Activated naive CD8-positive, alpha-beta T cell treated with anti-CD3 and anti-CD28 coated beads, Interleukin-2, amount 50 U/mL, for 24 hours (primary cell): Measurements from ENCODE around the gene CFTR.

Source experiments
- ATAC-seq: fragments of 150-1000 bp; cut with Tn5 transposase; one replicate; pipeline ENCODE4 v1.10.0; 2021
- DNase-seq: peaks from one replicate; pipeline ENCODE4 v3.0.0; 2021
- H3K27ac Mint-ChIP-seq: one replicate; pipeline ENCODE4 v1.8.0; 2021; ENCODE audit warnings: mild to moderate bottlenecking, mixed read lengths
- H3K27me3 Mint-ChIP-seq: one replicate; pipeline ENCODE4 v1.8.0; 2021; ENCODE audit warnings: mixed read lengths
- H3K36me3 Mint-ChIP-seq: one replicate; pipeline ENCODE4 v1.8.0; 2021; ENCODE audit warnings: low read depth, mixed read lengths
- H3K4me1 Mint-ChIP-seq: one replicate; pipeline ENCODE4 v1.8.0; 2021; ENCODE audit warnings: mixed read lengths
- H3K4me3 Mint-ChIP-seq: one replicate; pipeline ENCODE4 v1.8.0; 2021; ENCODE audit warnings: mild to moderate bottlenecking, moderate library complexity, mixed read lengths
- H3K9me3 Mint-ChIP-seq: one replicate; pipeline ENCODE4 v1.8.0; 2021; ENCODE audit warnings: mixed read lengths

Gene CFTR

GRCh38 chr7:117666689-117667088, 186.9 kb downstream of the CFTR start:
- no peaks in the 10 kb centered on the region for H3K4me1 Mint-ChIP-seq
- ATAC-seq = no peak
- no peaks in the 10 kb centered on the region for H3K27me3 Mint-ChIP-seq
- no peaks in the 10 kb centered on the region for H3K9me3 Mint-ChIP-seq
- no peak overlapping the region for H3K4me3 Mint-ChIP-seq
- no peaks in the 10 kb centered on the region for H3K36me3 Mint-ChIP-seq
- DNase-seq = no peak
- no peak overlapping the region for H3K27ac Mint-ChIP-seq

DNA sequence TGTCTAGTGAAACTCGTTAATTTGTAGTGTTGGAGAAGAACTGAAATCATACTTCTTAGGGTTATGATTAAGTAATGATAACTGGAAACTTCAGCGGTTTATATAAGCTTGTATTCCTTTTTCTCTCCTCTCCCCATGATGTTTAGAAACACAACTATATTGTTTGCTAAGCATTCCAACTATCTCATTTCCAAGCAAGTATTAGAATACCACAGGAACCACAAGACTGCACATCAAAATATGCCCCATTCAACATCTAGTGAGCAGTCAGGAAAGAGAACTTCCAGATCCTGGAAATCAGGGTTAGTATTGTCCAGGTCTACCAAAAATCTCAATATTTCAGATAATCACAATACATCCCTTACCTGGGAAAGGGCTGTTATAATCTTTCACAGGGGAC, 187.6 kb downstream of the CFTR start:
- ATAC-seq (no peak), DNase-seq (no peak)
- Mint-ChIP-seq H3K27ac (no peak overlapping the region), H3K27me3 (no peaks in the 10 kb centered on the region), H3K4me3 (no peak overlapping the region), H3K9me3 (no peaks in the 10 kb centered on the region), H3K36me3 (no peaks in the 10 kb centered on the region), H3K4me1 (no peaks in the 10 kb centered on the region)

DNA sequence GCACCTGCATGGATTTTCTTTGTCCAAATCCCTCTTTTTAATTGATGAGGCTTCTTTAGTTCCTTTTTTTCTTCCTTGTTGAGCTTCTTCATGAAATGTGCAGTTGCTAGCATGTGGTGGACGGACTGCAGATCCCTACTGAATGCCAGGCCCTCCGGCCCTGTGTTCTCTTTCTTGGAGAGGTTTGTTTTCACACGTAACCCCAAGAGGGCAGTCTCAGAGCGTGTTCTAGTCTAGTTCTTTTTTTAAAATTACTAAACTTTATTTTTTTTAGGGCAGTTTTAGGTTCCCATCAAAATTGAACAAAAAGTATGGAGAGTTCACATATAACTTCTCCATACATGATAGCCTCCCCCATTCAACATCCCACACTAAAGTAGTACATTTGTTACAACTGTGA, 190.0 kb downstream of the CFTR start:
- ATAC-seq (no peak), DNase-seq (no peak)
- no peak overlapping the region for H3K4me3 Mint-ChIP-seq
- no peaks in the 10 kb centered on the region for H3K4me1 Mint-ChIP-seq
- H3K27me3 Mint-ChIP-seq = peaks cover 2% of the 10 kb centered on the region
- no peaks in the 10 kb centered on the region for H3K36me3 Mint-ChIP-seq
- no peak overlapping the region for H3K27ac Mint-ChIP-seq
- H3K9me3 Mint-ChIP-seq = no peaks in the 10 kb centered on the region

DNA sequence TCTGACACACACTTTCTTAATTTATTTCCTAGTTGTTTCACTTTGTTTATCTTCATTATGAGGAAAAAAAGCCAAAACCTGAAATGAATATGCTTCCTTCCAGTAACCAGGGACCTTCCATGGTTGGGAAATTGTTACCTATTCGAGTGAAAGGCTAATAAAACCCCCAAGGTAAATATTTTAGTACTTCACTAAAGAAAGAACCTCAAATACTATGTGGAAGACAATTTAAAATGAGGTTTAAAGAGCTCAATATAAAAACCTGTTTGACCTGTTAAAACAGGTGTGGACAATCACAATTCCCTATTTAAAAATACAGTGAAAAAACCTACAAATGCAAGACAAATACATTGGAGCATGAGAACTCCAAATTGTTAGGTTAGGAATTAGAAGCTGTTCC, 192.6 kb downstream of the CFTR start:
- no peaks in the 10 kb centered on the region for H3K36me3 Mint-ChIP-seq
- no peaks in the 10 kb centered on the region for H3K4me1 Mint-ChIP-seq
- no peak for ATAC-seq
- peaks cover 2% of the 10 kb centered on the region for H3K27me3 Mint-ChIP-seq
- no peak overlapping the region for H3K27ac Mint-ChIP-seq
- no peak overlapping the region for H3K4me3 Mint-ChIP-seq
- H3K9me3 Mint-ChIP-seq = no peaks in the 10 kb centered on the region
- no peak for DNase-seq

DNA sequence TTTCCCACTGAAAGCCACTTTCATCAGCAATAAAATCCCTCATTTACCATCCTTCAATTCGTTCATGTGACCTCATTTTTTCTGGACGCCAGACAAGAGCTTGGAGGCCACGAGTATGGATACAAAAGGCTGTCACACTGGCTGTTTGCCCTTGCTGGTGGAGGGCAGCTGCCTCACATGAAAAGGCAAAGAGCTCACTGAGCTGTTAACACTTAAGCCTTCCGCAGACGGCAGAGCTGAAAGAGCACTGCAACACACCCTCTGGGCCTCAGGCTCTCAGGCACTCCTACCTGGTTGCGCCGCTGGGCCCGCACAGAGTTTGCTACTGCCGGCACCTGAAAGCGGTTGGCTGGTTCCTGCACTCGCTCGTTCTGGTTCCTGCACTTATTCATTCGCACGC, 193.5 kb downstream of the CFTR start:
- H3K4me3 Mint-ChIP-seq = no peak overlapping the region
- no peaks in the 10 kb centered on the region for H3K4me1 Mint-ChIP-seq
- no peaks in the 10 kb centered on the region for H3K9me3 Mint-ChIP-seq
- ATAC-seq (no peak), DNase-seq (no peak)
- H3K36me3 Mint-ChIP-seq = no peaks in the 10 kb centered on the region
- H3K27ac Mint-ChIP-seq = no peak overlapping the region
- H3K27me3 Mint-ChIP-seq = peaks cover 2% of the 10 kb centered on the region

DNA sequence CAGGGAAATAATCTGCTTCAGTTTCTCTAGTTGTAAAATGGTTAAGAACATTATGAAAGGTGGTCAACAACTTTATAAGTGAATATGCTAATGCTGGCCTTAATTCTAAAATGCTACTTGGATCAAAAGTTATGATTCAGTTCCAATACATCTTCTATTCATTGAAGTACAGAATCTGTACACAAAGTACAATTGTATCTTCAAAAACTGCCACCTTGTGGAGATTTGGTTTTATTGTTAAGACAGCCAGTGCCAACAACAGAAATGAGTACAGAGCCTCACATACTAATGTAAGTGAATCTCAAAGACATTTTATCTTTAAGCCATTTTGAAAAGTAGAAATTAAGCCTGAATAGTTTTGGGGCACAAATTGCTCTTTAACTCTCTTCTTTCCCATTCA, 194.0 kb downstream of the CFTR start:
- no peak overlapping the region for H3K27ac Mint-ChIP-seq

GRCh38 chr7:117674617-117675016, 194.8 kb downstream of the CFTR start:
- no peak for ATAC-seq
- Mint-ChIP-seq H3K4me3 (no peak overlapping the region), H3K9me3 (no peaks in the 10 kb centered on the region), H3K36me3 (no peaks in the 10 kb centered on the region), H3K4me1 (no peaks in the 10 kb centered on the region), H3K27ac (no peak overlapping the region), H3K27me3 (peaks cover 2% of the 10 kb centered on the region)
- DNase-seq = no peak

More for the DNA sequence above, 194.0 kb downstream of the CFTR start:
- no peak for DNase-seq
- Mint-ChIP-seq H3K4me3 (no peak overlapping the region), H3K36me3 (no peaks in the 10 kb centered on the region), H3K27me3 (peaks cover 2% of the 10 kb centered on the region), H3K4me1 (no peaks in the 10 kb centered on the region), H3K9me3 (no peaks in the 10 kb centered on the region)
- no peak for ATAC-seq

DNA sequence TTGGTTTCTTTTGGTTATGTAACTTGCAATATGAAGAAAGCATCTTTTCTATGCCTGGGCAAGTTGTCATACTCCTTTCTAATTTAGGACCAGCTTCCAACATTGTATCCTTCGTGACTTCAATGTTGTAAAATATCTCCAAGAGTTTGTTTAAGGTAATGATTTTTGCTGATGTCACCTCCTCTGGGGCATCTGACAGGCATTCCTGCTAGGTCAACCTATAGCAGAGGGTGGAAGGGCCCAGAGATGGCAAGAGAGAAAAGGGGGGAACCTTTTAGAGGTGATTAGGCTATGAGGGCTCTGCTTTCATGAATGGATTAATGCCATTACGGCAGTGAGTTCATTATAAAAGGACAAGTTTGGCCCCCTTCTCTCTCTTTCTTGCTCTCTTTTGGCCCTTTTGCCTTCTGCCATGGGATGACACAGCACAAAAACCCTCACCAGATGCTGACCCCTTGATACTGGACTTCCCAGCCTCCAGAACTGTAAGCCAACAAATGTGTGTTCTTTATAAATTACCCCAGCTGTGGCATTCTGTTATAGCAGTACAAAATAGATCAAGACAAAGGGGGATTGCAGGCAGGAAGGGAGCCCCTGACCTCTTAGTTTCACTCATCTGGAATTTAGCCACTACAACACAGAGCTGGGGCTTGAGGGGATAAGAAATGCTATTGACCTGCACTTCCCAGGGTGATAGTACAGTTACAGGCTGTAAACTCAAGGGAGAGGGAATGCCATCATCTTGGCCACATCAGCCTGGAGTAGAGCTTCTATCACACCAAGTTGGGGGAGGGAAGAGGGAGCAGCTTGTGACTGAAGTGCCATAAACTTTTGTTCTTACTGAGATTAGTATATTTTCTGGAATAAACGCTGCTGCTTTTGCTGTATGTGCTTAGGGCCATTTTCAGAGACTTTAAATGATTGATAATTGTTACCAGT, 195.9 kb downstream of the CFTR start:
- no peak for ATAC-seq
- Mint-ChIP-seq H3K27ac (no peak overlapping the region), H3K4me3 (no peak overlapping the region), H3K27me3 (peaks cover 2% of the 10 kb centered on the region), H3K36me3 (no peaks in the 10 kb centered on the region), H3K9me3 (no peaks in the 10 kb centered on the region), H3K4me1 (no peaks in the 10 kb centered on the region)
- no peak for DNase-seq

- Mint-ChIP-seq H3K27ac (no peak overlapping the region), H3K9me3 (no peaks in the 10 kb centered on the region), H3K36me3 (no peaks in the 10 kb centered on the region), H3K27me3 (no peaks in the 10 kb centered on the region), H3K4me3 (no peak overlapping the region), H3K4me1 (no peaks in the 10 kb centered on the region)
- ATAC-seq = no peak
- DNase-seq = no peak
Observed at GRCh38 chr7:117679120-117679519, 199.3 kb downstream of the CFTR start.

GRCh38 chr7:117682681-117683385, 203.0 kb downstream of the CFTR start:
- ATAC-seq (no peak), DNase-seq (no peak)
- Mint-ChIP-seq H3K9me3 (no peaks in the 10 kb centered on the region), H3K4me1 (no peaks in the 10 kb centered on the region), H3K36me3 (no peaks in the 10 kb centered on the region), H3K4me3 (no peak overlapping the region), H3K27me3 (no peaks in the 10 kb centered on the region), H3K27ac (no peak overlapping the region)

DNA sequence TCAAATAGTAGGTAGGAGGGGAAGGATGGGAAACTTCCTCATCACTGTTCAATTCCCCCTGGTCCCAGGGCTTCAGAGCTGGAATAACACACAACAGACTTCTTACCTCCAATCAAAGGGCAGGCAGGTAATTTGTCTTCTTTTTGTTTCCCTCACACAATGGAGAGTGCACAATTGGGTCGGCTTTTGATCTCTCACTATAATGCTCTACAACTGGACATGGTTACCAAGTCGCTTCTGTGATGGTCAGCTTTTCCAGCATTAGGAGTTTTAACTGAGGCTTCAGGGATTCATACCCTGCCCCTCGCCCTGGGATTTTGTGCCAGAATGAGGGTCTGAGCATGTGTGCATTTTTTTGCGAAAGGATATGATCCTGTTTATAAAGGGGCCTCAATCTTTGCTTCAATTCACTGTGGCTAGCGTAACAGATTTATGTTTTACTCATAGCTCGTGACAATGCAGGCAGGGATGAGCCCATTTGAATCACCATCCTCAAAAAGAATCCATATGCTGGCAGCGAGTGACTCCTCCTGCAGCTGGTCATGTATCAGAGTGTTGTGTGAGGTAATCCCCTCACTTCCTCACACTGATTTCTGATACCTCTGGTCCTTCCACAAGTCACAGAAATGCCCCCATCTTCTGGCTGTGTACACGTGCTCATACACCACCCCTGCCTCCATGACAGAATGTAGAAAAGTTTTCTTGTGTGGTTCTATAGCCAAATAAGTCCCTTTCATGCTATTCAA, 203.8 kb downstream of the CFTR start:
- Mint-ChIP-seq H3K36me3 (no peaks in the 10 kb centered on the region), H3K9me3 (no peaks in the 10 kb centered on the region), H3K4me1 (no peaks in the 10 kb centered on the region), H3K27ac (no peak overlapping the region), H3K27me3 (no peaks in the 10 kb centered on the region), H3K4me3 (no peak overlapping the region)
- ATAC-seq (no peak), DNase-seq (no peak)

- Mint-ChIP-seq H3K4me1 (no peaks in the 10 kb centered on the region), H3K4me3 (no peak overlapping the region), H3K36me3 (no peaks in the 10 kb centered on the region), H3K9me3 (no peaks in the 10 kb centered on the region), H3K27ac (no peak overlapping the region), H3K27me3 (peaks cover 1% of the 10 kb centered on the region)
- no peak for DNase-seq
- no peak for ATAC-seq
Observed at GRCh38 chr7:117685795-117686194, 206.0 kb downstream of the CFTR start.

GRCh38 chr7:117686311-117686935, 206.6 kb downstream of the CFTR start:
- Mint-ChIP-seq H3K9me3 (no peaks in the 10 kb centered on the region), H3K4me3 (no peak overlapping the region), H3K27me3 (peaks cover 1% of the 10 kb centered on the region), H3K36me3 (no peaks in the 10 kb centered on the region), H3K4me1 (no peaks in the 10 kb centered on the region), H3K27ac (no peak overlapping the region)
- DNase-seq = no peak
- ATAC-seq = no peak

DNA sequence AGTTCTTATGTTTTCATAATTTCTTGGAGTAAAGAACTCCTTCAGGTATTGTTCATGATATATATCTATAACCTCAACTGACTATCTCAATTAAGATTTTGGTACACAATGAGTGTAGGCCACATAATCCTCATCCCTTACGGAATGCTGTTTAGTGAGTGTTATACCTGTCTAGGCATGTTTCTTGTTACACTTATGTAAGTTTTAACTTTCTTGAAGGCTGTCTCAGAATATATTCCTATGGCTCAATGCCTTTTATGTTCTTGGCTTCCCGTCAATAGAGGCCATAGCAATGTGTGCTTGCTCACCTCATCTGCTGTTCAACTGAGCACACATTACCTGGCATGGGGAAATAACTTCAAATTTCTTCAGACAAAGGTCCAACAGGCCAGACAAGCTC, 208.3 kb downstream of the CFTR start:
- Mint-ChIP-seq H3K36me3 (no peaks in the 10 kb centered on the region), H3K27me3 (peaks cover 1% of the 10 kb centered on the region), H3K9me3 (no peaks in the 10 kb centered on the region), H3K4me1 (no peaks in the 10 kb centered on the region), H3K27ac (no peak overlapping the region), H3K4me3 (no peak overlapping the region)
- ATAC-seq (no peak), DNase-seq (no peak)
